Neural cell (in vitro differentiated cells): ENCODE data around the gene TNRC6A. TPM values are rescaled to one million over a fixed set of nuclear protein-coding genes. Genes with fewer than 3 reads are reported as not detected.

Experiments
- H2AFZ ChIP-seq: fragments of 200-600, 300-800 bp; sonication (generic), shearing (Covaris generic); 2 replicates; pipeline ENCODE4 v1.6.0; 2014; ENCODE audit warnings: low read depth, mild to moderate bottlenecking, antibody characterized with exemption, low read length, moderate library complexity
- H3F3A ChIP-seq: fragments of 200-600 bp; shearing (Covaris generic); 2 replicates; pipeline ENCODE4 v1.6.1; 2016; ENCODE audit warnings: mild to moderate bottlenecking, moderate library complexity, mixed read lengths, antibody characterized with exemption, low read length; ENCODE audit not compliant: insufficient read depth, poor library complexity, severe bottlenecking
- H3K27ac ChIP-seq: fragments of 200-600, 300-800 bp; sonication (generic), shearing (Covaris generic); 2 replicates; pipeline ENCODE4 v1.5.1; 2014; ENCODE audit warnings: mild to moderate bottlenecking, low read length, moderate library complexity
- H3K27me3 ChIP-seq: fragments of 300-800, 200-600 bp; sonication (generic), shearing (Covaris generic); 2 replicates; pipeline ENCODE4 v1.6.0; 2014; ENCODE audit warnings: mild to moderate bottlenecking, low read depth, low read length, moderate library complexity; ENCODE audit not compliant: insufficient read depth
- H3K36me3 ChIP-seq: fragments of 300-800, 200-600 bp; sonication (generic), shearing (Covaris generic); 2 replicates; pipeline ENCODE4 v1.5.1; 2014; ENCODE audit warnings: mild to moderate bottlenecking, antibody characterized with exemption, low read length, moderate library complexity; ENCODE audit not compliant: insufficient read depth
- H3K4me2 ChIP-seq: fragments of 300-800, 200-600 bp; sonication (generic), shearing (Covaris generic); 2 replicates; pipeline ENCODE4 v1.6.0; 2014; ENCODE audit warnings: mild to moderate bottlenecking, low read length
- H3K4me3 ChIP-seq: fragments of 300-800, 200-600 bp; sonication (generic), shearing (Covaris generic); 2 replicates; pipeline ENCODE4 v1.5.1; 2014; ENCODE audit warnings: mild to moderate bottlenecking, low read length, moderate library complexity
- H3K79me2 ChIP-seq: fragments of 200-600 bp; shearing (Covaris generic); replicated peaks from 2 replicates; pipeline ENCODE4 v1.6.0; 2014; ENCODE audit warnings: mild to moderate bottlenecking, low read length, moderate library complexity; ENCODE audit not compliant: insufficient read depth
- H3K9ac ChIP-seq: fragments of 300-800, 200-600 bp; sonication (generic), shearing (Covaris generic); 2 replicates; pipeline ENCODE4 v1.6.1; 2016; ENCODE audit warnings: mild to moderate bottlenecking, low read length, mixed read lengths
- H3K9me2 ChIP-seq: fragments of 200-600 bp; shearing (Covaris generic); 2 replicates; pipeline ENCODE4 v1.6.1; 2016; ENCODE audit warnings: mild to moderate bottlenecking, low read length, mixed read lengths; ENCODE audit not compliant: insufficient read depth
- H3K9me3 ChIP-seq: fragments of 200-600, 300-800 bp; sonication (generic), shearing (Covaris generic); 2 replicates; pipeline ENCODE4 v1.6.1; 2016; ENCODE audit warnings: mild to moderate bottlenecking, mixed run types, low read length, moderate library complexity, mixed read lengths
- H4K20me1 ChIP-seq: fragments of 200-600 bp; shearing (Covaris generic); 2 replicates; pipeline ENCODE4 v1.6.1; 2016; ENCODE audit warnings: mild to moderate bottlenecking, mixed run types; ENCODE audit not compliant: insufficient read depth
- CTCF ChIP-seq: fragments of 450-650 bp; IDR thresholded peaks from 2 replicates; pipeline ENCODE4 v1.5.1; 2014; ENCODE audit warnings: antibody characterized with exemption, mild to moderate bottlenecking, moderate library complexity; ENCODE audit not compliant: poor library complexity, severe bottlenecking
- EP300 ChIP-seq: fragments of 450-650 bp; conservative IDR thresholded peaks from 2 replicates; pipeline ENCODE4 v1.6.1; 2014; ENCODE audit warnings: antibody characterized with exemption, mild to moderate bottlenecking, moderate library complexity; ENCODE audit not compliant: poor library complexity, severe bottlenecking
- EZH2 ChIP-seq: fragments of 200-600, 300-800 bp; shearing (Covaris generic), sonication (generic); IDR thresholded peaks from 2 replicates; pipeline ENCODE4 v1.6.1; 2014; ENCODE audit warnings: antibody characterized with exemption, low read length, borderline replicate concordance, mild to moderate bottlenecking; ENCODE audit not compliant: insufficient read depth, poor library complexity, severe bottlenecking
- MXI1 ChIP-seq: fragments of 450-650 bp; conservative IDR thresholded peaks from 2 replicates; pipeline ENCODE4 v1.6.1; 2014; ENCODE audit warnings: antibody characterized with exemption, mild to moderate bottlenecking; ENCODE audit not compliant: poor library complexity, severe bottlenecking
- POLR2AphosphoS5 ChIP-seq: IDR thresholded peaks from 2 replicates; pipeline ENCODE4 v1.6.1; 2012
- RAD21 ChIP-seq: fragments of 450-650 bp; conservative IDR thresholded peaks from 2 replicates; pipeline ENCODE4 v1.6.1; 2014; ENCODE audit warnings: antibody characterized with exemption, mild to moderate bottlenecking, moderate library complexity
- REST ChIP-seq: IDR thresholded peaks from 2 replicates; pipeline ENCODE4 v1.6.1; 2012; ENCODE audit warnings: borderline replicate concordance
- SMC3 ChIP-seq: fragments of 450-650 bp; conservative IDR thresholded peaks from 2 replicates; pipeline ENCODE4 v1.6.1; 2014; ENCODE audit warnings: antibody characterized with exemption, mild to moderate bottlenecking, moderate library complexity; ENCODE audit not compliant: poor library complexity
- TAF1 ChIP-seq: IDR thresholded peaks from 2 replicates; pipeline ENCODE4 v1.6.1; 2012; ENCODE audit warnings: low read depth
- polyA plus RNA-seq: library from polyadenylated mRNA; depleted of rRNA; stranded (reverse); fragments of >200 nt; gene quantifications from 2 replicates; pipeline ENCODE4 v1.2.3, GENCODE V29; 2014

Gene TNRC6A
- polyA plus RNA-seq, 1 donor from 2014 or later = 32.1 TPM

DNA sequence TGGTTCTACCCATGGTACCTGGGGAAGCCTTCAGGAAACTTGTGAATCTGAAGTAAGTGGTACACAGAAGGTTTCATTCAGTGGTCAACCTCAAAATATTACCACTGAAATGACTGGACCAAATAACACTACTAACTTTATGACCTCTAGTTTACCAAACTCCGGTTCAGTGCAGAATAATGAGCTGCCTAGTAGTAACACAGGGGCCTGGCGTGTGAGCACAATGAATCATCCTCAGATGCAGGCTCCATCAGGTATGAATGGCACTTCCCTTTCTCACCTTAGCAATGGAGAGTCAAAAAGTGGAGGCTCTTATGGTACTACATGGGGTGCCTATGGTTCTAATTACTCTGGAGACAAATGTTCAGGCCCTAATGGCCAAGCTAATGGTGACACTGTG lies 60.4 kb downstream of the TNRC6A start:
- H3K27me3 ChIP-seq = no peaks in the 10 kb centered on the region
- no peak overlapping the region for H3K27ac ChIP-seq
- no peak overlapping the region for H3K9ac ChIP-seq
- no peak overlapping the region for H3K4me2 ChIP-seq
- H4K20me1 ChIP-seq = no peaks in the 10 kb centered on the region
- H3K79me2 ChIP-seq = peaks cover 8% of the 10 kb centered on the region
- H3K36me3 ChIP-seq = peaks cover 12% of the 10 kb centered on the region
- H3K4me3 ChIP-seq = no peak overlapping the region
- H3K9me2 ChIP-seq = no peaks in the 10 kb centered on the region
- TF ChIP-seq SMC3 (no peak), MXI1 (no peak), EZH2 (no peak), REST (no peak), EP300 (no peak), TAF1 (no peak), CTCF (no peak), POLR2AphosphoS5 (no peak), RAD21 (no peak)
- no peaks in the 10 kb centered on the region for H3F3A ChIP-seq
- no peaks in the 10 kb centered on the region for H3K9me3 ChIP-seq
- H2AFZ ChIP-seq = no peak overlapping the region

GRCh38 chr16:24800586-24800985 lies 71.1 kb downstream of the TNRC6A start:
- no peaks in the 10 kb centered on the region for H3K9me3 ChIP-seq
- no peak overlapping the region for H2AFZ ChIP-seq
- H3K36me3 ChIP-seq = peaks cover 19% of the 10 kb centered on the region
- no peaks in the 10 kb centered on the region for H3K9me2 ChIP-seq
- H3F3A ChIP-seq = no peaks in the 10 kb centered on the region
- H3K9ac ChIP-seq = no peak overlapping the region
- H4K20me1 ChIP-seq = no peaks in the 10 kb centered on the region
- H3K27me3 ChIP-seq = no peaks in the 10 kb centered on the region
- TF ChIP-seq RAD21 = no peak
- no peak overlapping the region for H3K4me2 ChIP-seq
- H3K27ac ChIP-seq = no peak overlapping the region
- no peak overlapping the region for H3K4me3 ChIP-seq
- no peaks in the 10 kb centered on the region for H3K79me2 ChIP-seq

DNA sequence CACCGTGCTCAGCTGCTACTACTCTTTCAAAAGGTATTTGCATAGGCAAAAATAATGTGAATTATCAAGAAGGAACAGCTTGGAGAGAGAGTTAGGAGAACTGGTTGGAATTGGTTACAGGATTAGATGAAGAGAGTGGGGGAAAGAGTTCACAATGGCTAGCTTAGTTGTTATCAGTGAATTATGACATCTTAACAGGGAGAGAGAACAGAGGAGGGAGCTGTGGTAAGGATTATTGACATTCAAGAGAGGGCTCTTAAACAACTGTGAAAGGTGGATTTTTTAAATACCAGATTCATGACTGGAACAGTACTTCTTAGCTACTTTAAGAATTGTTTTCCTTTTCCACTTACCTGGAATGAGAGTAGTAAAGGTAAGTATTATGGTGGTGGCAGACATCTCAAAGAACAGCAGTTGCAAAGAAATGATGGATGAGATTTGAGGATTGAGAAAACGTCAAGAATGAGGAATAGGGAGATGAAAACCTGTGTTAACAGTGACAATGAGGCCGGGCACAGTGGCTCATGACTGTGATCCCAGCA lies 72.4 kb downstream of the TNRC6A start:
- no peak overlapping the region for H3K4me2 ChIP-seq
- H3K4me3 ChIP-seq = no peak overlapping the region
- no peaks in the 10 kb centered on the region for H3F3A ChIP-seq
- no peak overlapping the region for H3K9ac ChIP-seq
- H4K20me1 ChIP-seq = no peaks in the 10 kb centered on the region
- H3K9me2 ChIP-seq = no peaks in the 10 kb centered on the region
- no peak overlapping the region for H3K27ac ChIP-seq
- H3K27me3 ChIP-seq = no peaks in the 10 kb centered on the region
- no peaks in the 10 kb centered on the region for H3K9me3 ChIP-seq
- H3K79me2 ChIP-seq = no peaks in the 10 kb centered on the region
- H3K36me3 ChIP-seq = peaks cover 21% of the 10 kb centered on the region
- TF ChIP-seq POLR2AphosphoS5 (no peak), REST (no peak), TAF1 (no peak), SMC3 (no peak), EZH2 (no peak), CTCF (no peak), MXI1 (no peak), RAD21 (no peak), EP300 (no peak)
- H2AFZ ChIP-seq = no peak overlapping the region
